Measurements from ENCODE around the gene MAPK11.

The MAPK11 gene

GRCh38 chr22:50221410-50222300 lies 48.5 kb downstream of the MAPK11 start:
- no peak for DNase-seq

GRCh38 chr22:50220603-50221409 lies 49.4 kb downstream of the MAPK11 start:
- no peak for DNase-seq

- no peak for DNase-seq
These were observed 50.2 kb downstream of the MAPK11 start for GRCh38 chr22:50219800-50220602.

- no peak for DNase-seq
These were observed 51.0 kb downstream of the MAPK11 start for GRCh38 chr22:50218996-50219727.

GRCh38 chr22:50218153-50218995 lies 51.8 kb downstream of the MAPK11 start:
- no peak for DNase-seq

- no peak for DNase-seq
These were observed 52.5 kb downstream of the MAPK11 start for GRCh38 chr22:50217543-50218152.

- no peak for DNase-seq
These were observed 53.3 kb downstream of the MAPK11 start for GRCh38 chr22:50216684-50217520.

- DNase-seq = no peak
These were observed 54.0 kb downstream of the MAPK11 start for GRCh38 chr22:50216055-50216683.

GRCh38 chr22:50215297-50216054 lies 54.7 kb downstream of the MAPK11 start:
- DNase-seq = no peak

Measured in stimulated activated naive CD4-positive, alpha-beta T cell (primary cell).